Parathyroid adenoma (tissue), 2 donors: ENCODE results near the gene PLXNA2.

ENCODE experiments used
- H2AFZ ChIP-seq: fragments of 300-600 bp; sonication (generic); one replicate; pipeline ENCODE4 v1.7.0; 2017; ENCODE audit warnings: antibody characterized with exemption, mild to moderate bottlenecking
- H3K27ac ChIP-seq: fragments of 300-600 bp; sonication (generic); one replicate; pipeline ENCODE4 v1.7.0; 2017
- H3K27me3 ChIP-seq: fragments of 300-600 bp; sonication (generic); one replicate; pipeline ENCODE4 v1.7.0; 2017; ENCODE audit warnings: low read length; ENCODE audit not compliant: control insufficient read depth, insufficient read depth
- H3K36me3 ChIP-seq: fragments of 300-600 bp; sonication (generic); one replicate; pipeline ENCODE4 v1.7.0; 2017; ENCODE audit warnings: low read length; ENCODE audit not compliant: control insufficient read depth, insufficient read depth
- H3K4me1 ChIP-seq: fragments of 300-600 bp; sonication (generic); one replicate; pipeline ENCODE4 v1.7.0; 2017; ENCODE audit warnings: control low read depth
- H3K4me2 ChIP-seq: fragments of 300-600 bp; sonication (generic); one replicate; pipeline ENCODE4 v1.7.0; 2017; ENCODE audit warnings: low read length
- H3K4me3 ChIP-seq: fragments of 300-600 bp; sonication (generic); one replicate; pipeline ENCODE4 v1.7.0; 2017; ENCODE audit warnings: low read depth, low read length
- H3K79me2 ChIP-seq: fragments of 300-600 bp; sonication (generic); one replicate; pipeline ENCODE4 v1.7.0; 2017; ENCODE audit warnings: control low read depth
- H3K9ac ChIP-seq: fragments of 300-600 bp; sonication (generic); one replicate; pipeline ENCODE4 v1.7.0; 2017; ENCODE audit warnings: mild to moderate bottlenecking
- H3K9me3 ChIP-seq: fragments of 300-600 bp; sonication (generic); one replicate; pipeline ENCODE4 v1.7.0; 2017; ENCODE audit warnings: low read length; ENCODE audit not compliant: control insufficient read depth
- TF ChIP-seq, protein P1 (sequence below): fragments of 300-600 bp; sonication (generic); IDR thresholded peaks from one replicate; pipeline ENCODE4 v1.7.0; 2017; ENCODE audit warnings: antibody characterized with exemption, mild to moderate bottlenecking
- donor health status: primary hyperparathyroidism.

The PLXNA2 gene

DNA sequence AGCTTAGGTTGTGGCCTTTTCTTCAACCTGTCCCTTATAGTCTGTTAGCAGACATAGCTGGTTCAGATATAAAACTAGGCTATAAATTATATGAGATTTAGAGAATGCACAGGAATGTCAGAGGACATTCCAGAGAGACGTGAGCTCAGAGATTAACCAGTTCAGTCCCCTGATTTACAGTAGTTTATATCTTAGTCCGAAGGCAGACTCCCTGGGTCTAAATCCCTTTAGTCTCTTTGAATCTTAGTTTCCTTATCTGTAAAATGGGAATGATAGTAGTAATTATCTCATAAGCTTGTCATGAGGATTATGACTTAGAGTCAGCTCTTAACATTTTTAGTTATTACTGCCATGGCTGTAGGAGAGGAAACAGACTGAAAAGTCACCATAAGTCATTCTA is 45.5 kb upstream of the PLXNA2 start:
- Histone ChIP-seq H3K4me1 (no peaks in the 10 kb centered on the region), H3K9ac (no peak overlapping the region)

DNA sequence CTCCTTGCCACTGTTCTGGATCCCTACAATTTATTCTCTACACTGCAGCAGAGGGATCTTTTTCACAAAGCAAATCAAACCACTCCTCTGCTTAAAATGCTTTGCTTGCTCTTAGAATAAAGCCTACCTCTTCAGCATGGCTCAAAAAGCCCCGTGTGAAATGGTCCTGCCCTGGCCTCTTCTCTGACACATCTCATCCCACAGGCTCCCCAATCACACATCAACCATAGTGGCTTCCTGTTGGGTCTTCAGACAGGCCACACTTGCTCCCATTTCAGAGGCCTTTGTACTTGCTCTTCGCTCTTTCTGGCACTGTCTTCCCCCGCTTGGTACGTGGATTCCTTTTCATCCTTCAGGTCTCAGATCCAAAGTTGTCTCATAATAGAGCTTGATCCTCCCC is 44.3 kb upstream of the PLXNA2 start:
- Histone ChIP-seq H3K27ac (no peak overlapping the region), H3K36me3 (no peaks in the 10 kb centered on the region), H3K4me1 (no peaks in the 10 kb centered on the region), H3K27me3 (no peaks in the 10 kb centered on the region), H3K4me2 (no peak overlapping the region), H3K4me3 (no peak overlapping the region), H3K9me3 (no peaks in the 10 kb centered on the region), H3K79me2 (no peaks in the 10 kb centered on the region), H3K9ac (no peak overlapping the region), H2AFZ (no peak overlapping the region)
- TF ChIP-seq, protein P1, sequence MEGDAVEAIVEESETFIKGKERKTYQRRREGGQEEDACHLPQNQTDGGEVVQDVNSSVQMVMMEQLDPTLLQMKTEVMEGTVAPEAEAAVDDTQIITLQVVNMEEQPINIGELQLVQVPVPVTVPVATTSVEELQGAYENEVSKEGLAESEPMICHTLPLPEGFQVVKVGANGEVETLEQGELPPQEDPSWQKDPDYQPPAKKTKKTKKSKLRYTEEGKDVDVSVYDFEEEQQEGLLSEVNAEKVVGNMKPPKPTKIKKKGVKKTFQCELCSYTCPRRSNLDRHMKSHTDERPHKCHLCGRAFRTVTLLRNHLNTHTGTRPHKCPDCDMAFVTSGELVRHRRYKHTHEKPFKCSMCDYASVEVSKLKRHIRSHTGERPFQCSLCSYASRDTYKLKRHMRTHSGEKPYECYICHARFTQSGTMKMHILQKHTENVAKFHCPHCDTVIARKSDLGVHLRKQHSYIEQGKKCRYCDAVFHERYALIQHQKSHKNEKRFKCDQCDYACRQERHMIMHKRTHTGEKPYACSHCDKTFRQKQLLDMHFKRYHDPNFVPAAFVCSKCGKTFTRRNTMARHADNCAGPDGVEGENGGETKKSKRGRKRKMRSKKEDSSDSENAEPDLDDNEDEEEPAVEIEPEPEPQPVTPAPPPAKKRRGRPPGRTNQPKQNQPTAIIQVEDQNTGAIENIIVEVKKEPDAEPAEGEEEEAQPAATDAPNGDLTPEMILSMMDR = no peak

More for the DNA sequence above, 45.5 kb upstream of the PLXNA2 start:
- H3K27ac ChIP-seq = no peak overlapping the region
- H3K79me2 ChIP-seq = no peaks in the 10 kb centered on the region
- H2AFZ ChIP-seq = no peak overlapping the region
- no peaks in the 10 kb centered on the region for H3K27me3 ChIP-seq
- H3K9me3 ChIP-seq = no peaks in the 10 kb centered on the region
- TF ChIP-seq, protein P1 = no peak
- H3K4me3 ChIP-seq = no peak overlapping the region
- no peak overlapping the region for H3K4me2 ChIP-seq
- no peaks in the 10 kb centered on the region for H3K36me3 ChIP-seq

DNA sequence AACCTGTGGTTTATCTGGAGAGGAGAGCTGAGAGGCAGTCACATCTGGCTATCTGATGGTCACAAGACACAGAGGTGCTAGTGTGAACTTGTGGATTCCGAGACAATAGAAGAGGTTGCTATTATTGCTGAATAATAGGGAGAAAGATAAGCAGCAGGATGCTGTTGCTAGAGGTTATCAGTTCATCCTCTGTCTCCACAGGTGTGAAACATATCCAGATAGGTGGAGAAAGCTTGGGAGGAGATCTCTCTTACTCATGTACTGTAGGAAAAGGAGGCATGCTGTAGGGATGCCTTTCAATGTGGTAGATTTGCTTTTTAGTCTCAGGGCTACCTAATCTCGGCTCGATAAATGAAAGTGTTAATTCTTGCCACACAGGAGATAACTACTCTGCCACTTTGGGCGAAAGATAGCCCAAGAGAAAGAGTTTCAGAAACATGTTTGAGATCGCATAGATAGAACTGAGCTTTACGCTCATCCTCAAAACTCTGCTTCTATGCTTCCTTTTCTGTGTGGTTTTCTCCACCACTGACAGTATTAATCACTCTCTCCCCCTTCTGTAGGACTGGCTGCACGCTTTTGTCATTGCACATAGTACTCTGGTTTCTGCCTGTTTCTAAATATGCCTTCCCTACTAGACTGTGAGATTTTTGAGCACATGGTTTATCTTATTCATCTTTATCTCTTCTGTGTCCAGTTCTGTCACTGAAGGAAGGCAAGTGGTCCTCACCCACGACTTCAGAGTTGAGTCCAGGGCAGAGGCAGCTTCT is 36.7 kb upstream of the PLXNA2 start:
- Histone ChIP-seq H3K4me2 (no peak overlapping the region), H3K9me3 (no peaks in the 10 kb centered on the region), H3K27me3 (no peaks in the 10 kb centered on the region), H3K27ac (no peak overlapping the region), H3K79me2 (no peaks in the 10 kb centered on the region), H3K36me3 (no peaks in the 10 kb centered on the region), H3K9ac (no peak overlapping the region), H3K4me3 (no peak overlapping the region), H2AFZ (no peak overlapping the region), H3K4me1 (no peaks in the 10 kb centered on the region)
- TF ChIP-seq, protein P1 = no peak

DNA sequence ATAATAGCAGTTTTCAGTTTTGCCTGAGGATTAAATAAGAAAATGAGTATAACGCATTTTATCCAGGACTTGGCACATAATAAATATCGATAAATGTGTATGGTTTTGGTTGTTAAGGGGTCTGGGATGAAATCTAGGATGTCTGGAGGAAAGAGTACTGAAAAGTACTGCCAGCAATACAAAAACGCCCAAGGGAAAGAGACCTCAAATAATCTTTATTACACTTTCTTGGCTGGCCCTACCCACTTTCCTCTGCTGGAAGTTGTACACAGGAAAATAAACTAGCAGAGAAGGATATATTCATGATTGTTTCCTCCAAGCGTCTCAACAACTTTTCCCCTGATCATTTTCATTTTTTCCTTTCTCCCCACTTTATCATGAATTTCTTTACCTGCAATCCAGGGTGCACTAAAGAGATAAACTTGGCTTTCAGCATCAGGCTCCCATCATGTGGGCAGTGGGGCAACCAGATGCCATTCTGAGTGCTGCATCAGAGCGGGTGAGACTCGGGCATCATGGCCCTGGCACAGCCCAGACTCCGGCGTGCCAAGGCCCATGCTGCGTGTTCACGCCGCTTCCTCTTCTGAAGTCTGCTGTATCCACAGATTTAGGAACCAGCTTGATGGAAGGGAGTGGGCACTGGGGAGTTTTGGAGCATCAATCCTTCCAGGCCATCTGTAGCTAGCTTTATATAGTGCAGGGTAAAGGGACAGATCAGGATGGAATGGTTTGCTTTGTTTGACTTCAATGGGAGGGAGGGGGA is 35.8 kb upstream of the PLXNA2 start:
- H2AFZ ChIP-seq = no peak overlapping the region
- no peak overlapping the region for H3K9ac ChIP-seq
- H3K4me3 ChIP-seq = no peak overlapping the region
- H3K4me2 ChIP-seq = no peak overlapping the region
- no peaks in the 10 kb centered on the region for H3K27me3 ChIP-seq
- TF ChIP-seq, protein P1 = no peak
- H3K79me2 ChIP-seq = no peaks in the 10 kb centered on the region
- H3K27ac ChIP-seq = no peak overlapping the region
- H3K4me1 ChIP-seq = no peaks in the 10 kb centered on the region
- H3K36me3 ChIP-seq = no peaks in the 10 kb centered on the region
- no peaks in the 10 kb centered on the region for H3K9me3 ChIP-seq
